PC-9 (cell line): Measurements from ENCODE around the gene DHRS2.

Source experiments
- CTCF ChIP-seq: fragments of 200-600 bp; sonication (generic); conservative IDR thresholded peaks from 2 replicates; pipeline ENCODE4 v1.6.1; 2017; ENCODE audit warnings: mixed run types, antibody characterized with exemption, mild to moderate bottlenecking, moderate library complexity
- EZH2 ChIP-seq: fragments of 200-600 bp; sonication (generic); IDR thresholded peaks from 2 replicates; pipeline ENCODE4 v1.8.0; 2017; ENCODE audit warnings: antibody characterized with exemption, low read depth

- no peak for TF ChIP-seq CTCF
- TF ChIP-seq EZH2 = no peak
Observed at GRCh38 chr14:23590198-23590597, 46.0 kb upstream of the DHRS2 start.
